ENCODE data around the gene CISTR. TPM values are rescaled to one million over a fixed set of nuclear protein-coding genes. Genes with fewer than 3 reads are reported as not detected.

The CISTR gene
- total RNA-seq, 4 donors from 2014 or later: not detected

GRCh38 chr12:53717319-53717718 is 34.5 kb downstream of the CISTR start:
- no peak for DNase-seq
- intact Hi-C loops (cut with DNase I): no loop called here
- Histone ChIP-seq H3K9me3 (no peaks in the 10 kb centered on the region), H3K36me3 (peaks cover 36 to 100% (median 46%) of the 10 kb centered on the region in 3 donors), H3K4me1 (no peaks in the 10 kb centered on the region), H3K27ac (no peak overlapping the region), H3K4me3 (no peak overlapping the region), H3K27me3 (no peaks in the 10 kb centered on the region)
- no peak for TF ChIP-seq CTCF (IDR thresholded peaks at IDR 0.05)
- TF ChIP-seq POLR2A (IDR thresholded peaks at IDR 0.05): no peak
- WGBS, 2 donors: 85 to 94% methylated on average over 5 of the region's 5 CpGs

- no peaks in the 10 kb centered on the region for H3K9me3 ChIP-seq
- TF ChIP-seq CTCF (IDR thresholded peaks at IDR 0.05) (no peak), POLR2A (IDR thresholded peaks at IDR 0.05) (no peak)
- no peak for DNase-seq
- H3K36me3 ChIP-seq: peaks cover 30 to 80% (median 30%) of the 10 kb centered on the region in 3 donors
- intact Hi-C loops (cut with DNase I): no loop called here
- no peak overlapping the region for H3K27ac ChIP-seq
- H3K4me1 ChIP-seq: no peaks in the 10 kb centered on the region
- 85 to 89% methylated on average over 4 of the region's 4 CpGs for WGBS, 2 donors
- H3K27me3 ChIP-seq: no peaks in the 10 kb centered on the region
- no peak overlapping the region for H3K4me3 ChIP-seq
These were observed 37.8 kb downstream of the CISTR start for GRCh38 chr12:53714004-53714403.

- DNase-seq: no peak
- Histone ChIP-seq H3K4me3 (no peak overlapping the region), H3K27me3 (no peaks in the 10 kb centered on the region), H3K27ac (no peak overlapping the region), H3K36me3 (peaks cover 28 to 75% (median 30%) of the 10 kb centered on the region in 3 donors), H3K4me1 (no peaks in the 10 kb centered on the region), H3K9me3 (no peaks in the 10 kb centered on the region)
- WGBS, 2 donors: 35 to 76% methylated on average over 2 to 8 of the region's 9 CpGs
- intact Hi-C loops (cut with DNase I): no loop called here
- TF ChIP-seq POLR2A (IDR thresholded peaks at IDR 0.05) (no peak), CTCF (IDR thresholded peaks at IDR 0.05) (no peak)
These were observed 38.3 kb downstream of the CISTR start for GRCh38 chr12:53713516-53713915.

- peaks cover 28 to 61% (median 30%) of the 10 kb centered on the region in 3 donors for H3K36me3 ChIP-seq
- H3K4me3 ChIP-seq: no peak overlapping the region
- H3K4me1 ChIP-seq: no peaks in the 10 kb centered on the region
- H3K9me3 ChIP-seq: no peaks in the 10 kb centered on the region
- DNase-seq: no peak
- H3K27me3 ChIP-seq: peaks cover 0 to 11% (median 0%) of the 10 kb centered on the region in 4 donors
- no peak overlapping the region for H3K27ac ChIP-seq
- no peak for TF ChIP-seq CTCF (IDR thresholded peaks at IDR 0.05)
- TF ChIP-seq POLR2A (IDR thresholded peaks at IDR 0.05): no peak
- WGBS, 2 donors: 81 to 82% methylated on average over 6 to 7 of the region's 8 CpGs
- intact Hi-C loops (cut with DNase I): no loop called here
These were observed 39.6 kb downstream of the CISTR start for GRCh38 chr12:53712059-53712643.

GRCh38 chr12:53710091-53710490 is 41.7 kb downstream of the CISTR start:
- Histone ChIP-seq H3K9me3 (no peaks in the 10 kb centered on the region), H3K27me3 (peaks cover 0 to 31% (median 0%) of the 10 kb centered on the region in 4 donors), H3K36me3 (peaks cover 17 to 41% (median 20%) of the 10 kb centered on the region in 3 donors), H3K4me3 (no peak overlapping the region), H3K4me1 (no peaks in the 10 kb centered on the region), H3K27ac (no peak overlapping the region)
- DNase-seq: no peak
- intact Hi-C loops (cut with DNase I): no loop called here
- no peak for TF ChIP-seq CTCF (IDR thresholded peaks at IDR 0.05)
- 24 to 35% methylated on average over 6 of the region's 6 CpGs for WGBS, 2 donors
